ENCODE measurements around the gene SMARCC1. TPM values are rescaled to one million over a fixed set of nuclear protein-coding genes. Genes with fewer than 3 reads are reported as not detected.

Gene SMARCC1
- total RNA-seq, 2 donors from 2014 or later = 82.2 to 104 TPM

- Mint-ChIP-seq H3K27me3 (peaks cover 21% of the 10 kb centered on the region), H3K36me3 (ENCODE audit: low read depth) (peaks cover 3% of the 10 kb centered on the region), H3K27ac (no peak overlapping the region), H3K4me1 (no peaks in the 10 kb centered on the region), H3K4me3 (no peak overlapping the region)
- DNase-seq (no peak), ATAC-seq (no peak)
- H3K9me3 ChIP-seq (ENCODE audit: control insufficient read depth, low read length, poor library complexity, severe bottlenecking) = no peaks in the 10 kb centered on the region
Observed at GRCh38 chr3:47556351-47556750, 225.3 kb downstream of the SMARCC1 start.

DNA sequence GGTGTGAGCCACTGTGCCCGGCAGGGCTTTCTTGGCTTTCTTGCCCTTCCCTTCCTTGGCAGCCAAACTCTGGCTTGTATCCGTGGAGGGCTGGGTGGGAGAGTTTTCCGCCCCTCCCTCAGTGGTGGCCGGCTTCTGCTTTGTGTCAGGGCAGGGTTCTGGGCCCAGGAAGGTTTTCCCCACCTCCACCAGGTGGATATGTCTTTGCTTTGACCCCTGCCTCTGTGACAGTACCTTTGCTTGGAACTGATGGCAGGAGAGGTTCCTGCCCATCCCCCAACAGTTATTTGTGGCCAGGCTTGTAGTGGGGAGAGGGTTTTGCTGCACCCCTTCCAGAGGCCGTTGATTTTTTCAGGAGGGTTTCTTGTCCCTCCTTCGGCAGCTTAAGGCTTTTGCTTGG lies 227.4 kb downstream of the SMARCC1 start:
- H3K4me1 Mint-ChIP-seq = peaks cover 2% of the 10 kb centered on the region
- H3K36me3 Mint-ChIP-seq (ENCODE audit: low read depth) = peaks cover 3% of the 10 kb centered on the region
- peaks cover 30% of the 10 kb centered on the region for H3K27me3 Mint-ChIP-seq
- no peak overlapping the region for H3K4me3 Mint-ChIP-seq
- H3K9me3 ChIP-seq (ENCODE audit: control insufficient read depth, low read length, poor library complexity, severe bottlenecking) = no peaks in the 10 kb centered on the region
- ATAC-seq (no peak), DNase-seq (no peak)
- H3K27ac Mint-ChIP-seq = no peak overlapping the region

DNA sequence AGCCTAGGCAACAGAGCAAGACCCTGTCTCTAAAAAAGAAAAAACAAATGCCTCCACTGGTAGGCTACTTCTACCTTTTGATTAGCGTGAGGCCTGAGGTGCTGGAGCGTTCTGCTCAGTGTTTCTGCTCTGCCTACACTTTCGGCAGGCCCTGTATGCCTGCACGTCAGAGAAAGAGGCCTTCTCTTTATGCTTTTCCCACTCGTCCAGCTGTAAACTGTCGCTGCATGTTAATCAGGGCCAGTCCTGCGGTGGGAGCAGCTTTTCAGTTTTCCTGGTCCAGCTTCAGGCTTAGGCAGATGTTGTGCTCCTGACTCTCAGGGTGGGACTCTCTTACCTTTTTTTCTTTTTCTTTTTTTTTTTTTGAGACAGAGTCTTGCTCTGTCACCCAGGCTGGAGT lies 228.3 kb downstream of the SMARCC1 start:
- H3K27ac Mint-ChIP-seq = no peak overlapping the region
- no peak for DNase-seq
- no peaks in the 10 kb centered on the region for H3K9me3 ChIP-seq (ENCODE audit: control insufficient read depth, low read length, poor library complexity, severe bottlenecking)

DNA sequence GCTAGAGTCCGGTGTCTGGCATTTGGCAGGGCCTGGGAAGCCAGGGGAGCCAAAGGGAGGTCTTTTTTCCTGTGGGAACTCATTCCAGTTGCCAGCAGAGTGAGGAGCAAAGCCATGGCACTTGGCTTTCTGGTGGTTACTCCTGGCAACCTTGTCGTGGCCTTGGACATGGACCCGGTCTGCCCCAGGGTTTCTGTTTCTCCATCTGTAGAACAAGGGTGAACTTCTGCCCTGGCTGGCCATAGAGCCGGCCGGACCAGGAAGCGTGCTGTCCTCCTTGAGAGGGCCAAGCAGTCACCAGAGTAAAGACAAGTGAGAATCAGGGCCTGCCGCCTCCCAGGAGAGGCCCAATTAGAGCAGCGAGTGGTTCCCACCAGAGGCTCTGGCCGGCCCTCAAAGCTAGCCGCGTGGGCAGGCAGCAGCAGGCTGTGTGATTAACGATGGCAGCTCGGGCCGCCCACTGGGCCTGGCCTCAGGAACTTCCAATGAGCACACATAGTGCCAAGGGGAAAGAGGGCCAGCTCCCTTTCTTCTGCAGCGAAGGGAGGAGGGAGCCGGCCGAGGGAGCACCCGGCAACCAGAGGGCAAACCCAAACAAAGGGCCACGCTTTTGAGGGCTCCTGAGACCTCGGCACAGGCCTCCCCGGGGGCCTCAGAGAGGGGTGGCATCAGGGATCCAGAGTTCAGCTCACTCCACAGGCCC lies 239.1 kb downstream of the SMARCC1 start:
- peaks cover 17% of the 10 kb centered on the region for H3K27me3 Mint-ChIP-seq
- no peaks in the 10 kb centered on the region for H3K36me3 Mint-ChIP-seq (ENCODE audit: low read depth)
- DNase-seq (no peak), ATAC-seq (no peak)
- no peak overlapping the region for H3K27ac Mint-ChIP-seq
- H3K9me3 ChIP-seq (ENCODE audit: control insufficient read depth, low read length, poor library complexity, severe bottlenecking) = no peaks in the 10 kb centered on the region
- no peaks in the 10 kb centered on the region for H3K4me1 Mint-ChIP-seq
- H3K4me3 Mint-ChIP-seq = no peak overlapping the region

More for the DNA sequence above, 228.3 kb downstream of the SMARCC1 start:
- peaks cover 2% of the 10 kb centered on the region for H3K4me1 Mint-ChIP-seq
- H3K36me3 Mint-ChIP-seq (ENCODE audit: low read depth) = peaks cover 3% of the 10 kb centered on the region
- H3K27me3 Mint-ChIP-seq = peaks cover 30% of the 10 kb centered on the region
- no peak for ATAC-seq
- no peak overlapping the region for H3K4me3 Mint-ChIP-seq

DNA sequence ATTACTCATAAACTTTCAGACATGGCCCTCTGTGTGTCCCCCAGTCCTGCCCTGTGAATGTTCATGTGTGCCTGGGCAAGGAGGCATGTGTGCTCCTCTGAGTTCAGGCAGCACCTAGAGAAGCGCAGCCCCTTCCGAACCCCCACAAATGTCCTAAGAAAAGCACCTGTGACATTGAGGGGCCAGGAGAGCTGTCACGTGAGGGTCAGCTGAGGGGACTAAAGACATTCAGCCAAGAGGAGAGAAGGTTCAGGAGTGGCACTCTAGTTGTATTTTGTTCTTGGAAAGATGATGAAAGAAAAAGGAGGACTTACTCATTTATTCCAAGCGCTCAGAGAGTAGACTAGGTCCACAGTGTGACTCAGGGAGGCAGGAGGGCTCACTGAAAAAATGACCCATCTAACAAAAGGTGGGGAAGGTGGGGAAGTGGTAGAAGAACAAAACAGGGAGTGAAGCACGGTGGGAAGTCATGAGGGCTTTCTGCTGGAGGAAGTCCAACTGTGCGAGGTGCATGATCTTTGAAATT lies 240.0 kb downstream of the SMARCC1 start:
- ATAC-seq = no peak
- no peaks in the 10 kb centered on the region for H3K9me3 ChIP-seq (ENCODE audit: control insufficient read depth, low read length, poor library complexity, severe bottlenecking)
- Mint-ChIP-seq H3K36me3 (ENCODE audit: low read depth) (no peaks in the 10 kb centered on the region), H3K27ac (no peak overlapping the region), H3K4me1 (no peaks in the 10 kb centered on the region), H3K4me3 (no peak overlapping the region), H3K27me3 (peaks cover 21% of the 10 kb centered on the region)
- no peak for DNase-seq

DNA sequence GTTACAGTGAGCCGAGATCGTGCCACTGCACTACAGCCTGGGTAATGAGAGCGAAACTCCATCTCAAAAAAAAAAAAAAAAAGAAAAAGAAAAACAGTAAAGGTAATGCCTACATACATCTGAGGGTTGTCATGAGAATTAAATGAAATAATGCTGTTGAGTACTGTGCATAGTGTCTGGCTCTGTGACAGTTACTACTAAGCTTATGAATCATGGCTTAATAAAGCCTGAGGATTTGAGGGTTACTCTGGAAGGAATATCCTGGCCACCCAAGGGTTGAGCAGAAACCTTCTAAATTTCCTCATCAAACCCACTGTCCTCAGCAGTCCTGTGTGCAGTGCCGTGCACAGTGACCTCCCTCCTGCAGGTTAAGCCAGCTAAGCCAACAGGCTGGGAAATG lies 241.4 kb downstream of the SMARCC1 start:
- Mint-ChIP-seq H3K27ac (no peak overlapping the region), H3K27me3 (peaks cover 21% of the 10 kb centered on the region)
- H3K9me3 ChIP-seq (ENCODE audit: control insufficient read depth, low read length, poor library complexity, severe bottlenecking) = no peaks in the 10 kb centered on the region

GRCh38 chr3:47536967-47537366 lies 244.7 kb downstream of the SMARCC1 start:
- ATAC-seq (no peak), DNase-seq (no peak)
- Mint-ChIP-seq H3K4me1 (peaks cover 5% of the 10 kb centered on the region), H3K36me3 (ENCODE audit: low read depth) (peaks cover 3% of the 10 kb centered on the region), H3K27me3 (peaks cover 34% of the 10 kb centered on the region), H3K27ac (no peak overlapping the region), H3K4me3 (no peak overlapping the region)
- no peaks in the 10 kb centered on the region for H3K9me3 ChIP-seq (ENCODE audit: control insufficient read depth, low read length, poor library complexity, severe bottlenecking)

More for the DNA sequence above, 241.4 kb downstream of the SMARCC1 start:
- peaks cover 2% of the 10 kb centered on the region for H3K4me1 Mint-ChIP-seq
- H3K36me3 Mint-ChIP-seq (ENCODE audit: low read depth) = no peaks in the 10 kb centered on the region
- no peak for ATAC-seq
- no peak for DNase-seq
- no peak overlapping the region for H3K4me3 Mint-ChIP-seq

DNA sequence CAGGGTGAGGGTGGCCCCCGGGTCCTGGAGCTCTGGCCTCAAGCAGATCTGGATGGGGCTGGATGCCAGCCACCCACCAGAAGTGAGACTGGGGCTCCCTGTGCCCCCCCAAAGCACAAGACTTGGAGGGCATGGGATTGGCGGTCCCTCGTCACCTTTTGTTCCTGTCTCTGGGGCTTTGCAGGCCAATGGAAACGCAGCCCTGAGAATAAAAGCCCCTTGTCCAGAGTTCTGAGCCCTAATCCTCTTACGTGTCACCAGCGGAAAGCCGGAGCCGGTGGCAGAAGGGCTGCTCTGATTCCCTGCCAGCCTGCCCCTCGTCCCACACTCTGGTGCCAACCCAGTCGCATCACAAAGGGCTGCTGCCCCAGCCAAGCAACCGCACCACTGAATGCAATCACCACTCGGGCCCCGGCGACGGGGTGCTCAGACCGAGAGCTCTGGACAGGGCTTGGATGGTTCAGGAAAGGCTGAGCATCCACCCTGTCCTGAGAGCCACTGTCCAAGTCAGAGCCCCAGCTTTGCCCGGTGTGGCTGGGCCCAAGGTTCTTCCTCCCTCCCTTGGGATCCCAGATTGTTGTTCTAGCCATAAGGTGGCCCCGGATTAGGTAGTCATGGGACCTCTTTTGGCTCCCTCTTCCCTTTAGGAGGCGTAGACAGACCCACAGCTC lies 245.3 kb downstream of the SMARCC1 start:
- Mint-ChIP-seq H3K4me3 (no peak overlapping the region), H3K27ac (no peak overlapping the region), H3K27me3 (peaks cover 30% of the 10 kb centered on the region), H3K36me3 (ENCODE audit: low read depth) (peaks cover 3% of the 10 kb centered on the region), H3K4me1 (peaks cover 5% of the 10 kb centered on the region)
- no peaks in the 10 kb centered on the region for H3K9me3 ChIP-seq (ENCODE audit: control insufficient read depth, low read length, poor library complexity, severe bottlenecking)
- DNase-seq (no peak), ATAC-seq (no peak)

Other genes with a start within 250 kb of the SMARCC1 start
- gene CSPG5, start 203.0 kb downstream of the SMARCC1 start, total RNA-seq = under 1 TPM; 0.21 to 0.35 TPM
- gene DHX30, start 21.2 kb upstream of the SMARCC1 start, total RNA-seq = 10 to 100 TPM; 66.8 to 74.2 TPM
- gene MAP4, start 234.5 kb upstream of the SMARCC1 start, total RNA-seq = 10 to 100 TPM; 80.6 to 89.7 TPM